HG03571 (cell line): ENCODE data around the gene CACHD1.
"Not testable (repeated sequence)": the region's sequence is repeated elsewhere in the genome, so short reads cannot be mapped to it uniquely, and the experiment has no call there.

Experiments used
- ATAC-seq: cut with Tn5 transposase; IDR thresholded peaks from one replicate; pipeline ENCODE4 v1.9.1; 2021; ENCODE audit not compliant: unreplicated experiment

The CACHD1 gene

GRCh38 chr1:64495878-64496277 lies 25.9 kb downstream of the CACHD1 start:
- ATAC-seq: no peak

GRCh38 chr1:64496606-64497005 lies 26.7 kb downstream of the CACHD1 start:
- no peak for ATAC-seq

- ATAC-seq: no peak
Measured at GRCh38 chr1:64497088-64497883, 27.4 kb downstream of the CACHD1 start.

GRCh38 chr1:64498325-64498724 lies 28.4 kb downstream of the CACHD1 start:
- no peak for ATAC-seq

- ATAC-seq: no peak
Measured at GRCh38 chr1:64499011-64499410, 29.1 kb downstream of the CACHD1 start.

GRCh38 chr1:64499966-64500365 lies 30.0 kb downstream of the CACHD1 start:
- ATAC-seq: no peak

- ATAC-seq: no peak
Measured at GRCh38 chr1:64502083-64502482, 32.2 kb downstream of the CACHD1 start.

GRCh38 chr1:64502931-64503330 lies 33.0 kb downstream of the CACHD1 start:
- no peak for ATAC-seq

GRCh38 chr1:64505232-64505943 lies 35.5 kb downstream of the CACHD1 start:
- ATAC-seq: no peak

GRCh38 chr1:64505944-64506655 lies 36.2 kb downstream of the CACHD1 start:
- no peak for ATAC-seq

GRCh38 chr1:64508629-64509028 lies 38.7 kb downstream of the CACHD1 start:
- ATAC-seq: no peak

GRCh38 chr1:64511044-64511443 lies 41.1 kb downstream of the CACHD1 start:
- ATAC-seq: no peak

GRCh38 chr1:64512206-64512605 lies 42.3 kb downstream of the CACHD1 start:
- not testable (repeated sequence) for ATAC-seq

- no peak for ATAC-seq
Measured at GRCh38 chr1:64513545-64513944, 43.6 kb downstream of the CACHD1 start.

GRCh38 chr1:64514197-64514765 lies 44.4 kb downstream of the CACHD1 start:
- ATAC-seq: no peak

- ATAC-seq: no peak
Measured at GRCh38 chr1:64515427-64515826, 45.5 kb downstream of the CACHD1 start.

GRCh38 chr1:64516301-64516700 lies 46.4 kb downstream of the CACHD1 start:
- ATAC-seq: no peak

- ATAC-seq: no peak
Measured at GRCh38 chr1:64516803-64517568, 47.1 kb downstream of the CACHD1 start.

GRCh38 chr1:64517640-64518039 lies 47.7 kb downstream of the CACHD1 start:
- no peak for ATAC-seq

- no peak for ATAC-seq
Measured at GRCh38 chr1:64518692-64519481, 49.0 kb downstream of the CACHD1 start.
